Astrocyte (in vitro differentiated cells and primary cell): ENCODE results near the gene U2AF1L4. TPM values are rescaled to one million over a fixed set of nuclear protein-coding genes. Genes with fewer than 3 reads are reported as not detected.

ENCODE experiments used
- DNase-seq: peaks from one replicate; pipeline ENCODE4 v3.0.0-alpha.2; 2010; ENCODE audit warnings: low read depth
- FAIRE-seq: peaks from 2 replicates; lab custom pipeline; 2011; peaks lifted over from hg19 to GRCh38; lab: Jason Lieb, UNC
- H2AFZ ChIP-seq: 2 replicates; pipeline ENCODE4 v1.6.0; 2012; ENCODE audit warnings: low read depth, low read length, inconsistent platforms
- H3K27ac ChIP-seq: 2 replicates; pipeline ENCODE4 v1.5.1; 2011; ENCODE audit warnings: low read depth, low read length, inconsistent platforms
- H3K27me3 ChIP-seq: 2 replicates; pipeline ENCODE4 v1.6.0; 2011; ENCODE audit warnings: low read length, inconsistent platforms; ENCODE audit not compliant: insufficient read depth
- H3K36me3 ChIP-seq: 2 replicates; pipeline ENCODE4 v1.5.1; 2011; ENCODE audit warnings: low read length, inconsistent platforms; ENCODE audit not compliant: insufficient read depth
- H3K4me1 ChIP-seq: 2 replicates; pipeline ENCODE4 v1.5.1; 2011; ENCODE audit warnings: low read length, inconsistent platforms; ENCODE audit not compliant: insufficient read depth
- H3K4me2 ChIP-seq: 2 replicates; pipeline ENCODE4 v1.6.0; 2012; ENCODE audit warnings: low read length, inconsistent platforms
- H3K4me3 ChIP-seq: 2 replicates; pipeline ENCODE4 v1.5.1; 2011; ENCODE audit warnings: low read depth, mild to moderate bottlenecking, low read length, inconsistent platforms; ENCODE audit not compliant: insufficient read depth
- H3K79me2 ChIP-seq: 2 replicates; pipeline ENCODE4 v1.6.0; 2012; ENCODE audit warnings: mild to moderate bottlenecking, low read length, inconsistent platforms; ENCODE audit not compliant: insufficient read depth
- H3K9ac ChIP-seq: 2 replicates; pipeline ENCODE4 v1.6.0; 2012; ENCODE audit warnings: mild to moderate bottlenecking, low read length, inconsistent platforms
- H3K9me3 ChIP-seq: 2 replicates; pipeline ENCODE4 v1.5.1; 2012; ENCODE audit warnings: low read depth, mild to moderate bottlenecking, low read length, inconsistent platforms; ENCODE audit not compliant: insufficient read depth
- H4K20me1 ChIP-seq: 2 replicates; pipeline ENCODE4 v1.6.0; 2012; ENCODE audit warnings: low read length, inconsistent platforms; ENCODE audit not compliant: insufficient read depth
- H3K27ac Mint-ChIP-seq: one replicate; pipeline ENCODE4 v1.8.0; 2021; ENCODE audit warnings: mild to moderate bottlenecking, mixed read lengths; ENCODE audit not compliant: unreplicated experiment
- H3K27me3 Mint-ChIP-seq: one replicate; pipeline ENCODE4 v1.8.0; 2021; ENCODE audit warnings: low read depth, mixed read lengths; ENCODE audit not compliant: unreplicated experiment
- H3K36me3 Mint-ChIP-seq: one replicate; pipeline ENCODE4 v1.8.0; 2021; ENCODE audit warnings: low read depth, mixed read lengths; ENCODE audit not compliant: unreplicated experiment
- H3K4me1 Mint-ChIP-seq: one replicate; pipeline ENCODE4 v1.8.0; 2021; ENCODE audit warnings: low read depth, mixed read lengths; ENCODE audit not compliant: unreplicated experiment
- H3K4me3 Mint-ChIP-seq: one replicate; pipeline ENCODE4 v1.8.0; 2021; ENCODE audit warnings: mild to moderate bottlenecking, moderate library complexity, mixed read lengths; ENCODE audit not compliant: unreplicated experiment
- H3K9me3 Mint-ChIP-seq: one replicate; pipeline ENCODE4 v1.8.0; 2021; ENCODE audit warnings: mild to moderate bottlenecking, mixed read lengths; ENCODE audit not compliant: unreplicated experiment
- CTCF ChIP-seq: IDR thresholded peaks from 2 replicates; pipeline ENCODE4 v1.5.1; 2011; ENCODE audit warnings: low read depth, mild to moderate bottlenecking, inconsistent platforms, low read length, moderate library complexity; ENCODE audit not compliant: insufficient read depth
- EZH2 ChIP-seq: IDR thresholded peaks from 2 replicates; pipeline ENCODE4 v1.6.1; 2012; ENCODE audit warnings: mild to moderate bottlenecking, low read length, inconsistent platforms; ENCODE audit not compliant: insufficient read depth
- total RNA-seq: library from RNA; stranded (reverse); gene quantifications from 2 replicates; pipeline ENCODE4 v1.2.1, GENCODE V29; 2021

Gene U2AF1L4
- total RNA-seq, 1 donor from 2014 or later, result 15.7 TPM

GRCh38 chr19:35768082-35768421 lies 22.8 kb upstream of the U2AF1L4 start:
- peaks cover 8% of the 10 kb centered on the region for H3K36me3 Mint-ChIP-seq
- Histone ChIP-seq H3K36me3 (peaks cover 4% of the 10 kb centered on the region), H4K20me1 (no peaks in the 10 kb centered on the region), H3K4me2 (no peak overlapping the region), H3K27ac (no peak overlapping the region), H3K9me3 (no peaks in the 10 kb centered on the region), H2AFZ (no peak overlapping the region), H3K4me1 (no peaks in the 10 kb centered on the region), H3K79me2 (no peaks in the 10 kb centered on the region), H3K27me3 (no peaks in the 10 kb centered on the region), H3K9ac (no peak overlapping the region), H3K4me3 (no peak overlapping the region)
- no peaks in the 10 kb centered on the region for H3K9me3 Mint-ChIP-seq
- H3K27me3 Mint-ChIP-seq, result no peaks in the 10 kb centered on the region
- TF ChIP-seq CTCF (no peak), EZH2 (no peak)
- H3K4me3 Mint-ChIP-seq, result no peak overlapping the region
- H3K27ac Mint-ChIP-seq, result no peak overlapping the region
- no peaks in the 10 kb centered on the region for H3K4me1 Mint-ChIP-seq
- DNase-seq, result no peak
- no peak for FAIRE-seq

- H3K4me1 Mint-ChIP-seq, result no peaks in the 10 kb centered on the region
- Histone ChIP-seq H3K27ac (no peak overlapping the region), H3K9ac (no peak overlapping the region), H2AFZ (no peak overlapping the region), H4K20me1 (no peaks in the 10 kb centered on the region), H3K4me3 (no peak overlapping the region), H3K9me3 (no peaks in the 10 kb centered on the region), H3K27me3 (no peaks in the 10 kb centered on the region), H3K79me2 (no peaks in the 10 kb centered on the region), H3K4me2 (no peak overlapping the region), H3K4me1 (no peaks in the 10 kb centered on the region), H3K36me3 (peaks cover 4% of the 10 kb centered on the region)
- no peaks in the 10 kb centered on the region for H3K9me3 Mint-ChIP-seq
- H3K36me3 Mint-ChIP-seq, result peaks cover 8% of the 10 kb centered on the region
- H3K27me3 Mint-ChIP-seq, result no peaks in the 10 kb centered on the region
- no peak for FAIRE-seq
- no peak for TF ChIP-seq EZH2
- no peak for TF ChIP-seq CTCF
- DNase-seq, result no peak
- H3K27ac Mint-ChIP-seq, result no peak overlapping the region
- no peak overlapping the region for H3K4me3 Mint-ChIP-seq
Observed at GRCh38 chr19:35767288-35768081, 22.3 kb upstream of the U2AF1L4 start.

GRCh38 chr19:35766571-35767104 lies 21.4 kb upstream of the U2AF1L4 start:
- no peak overlapping the region for H3K4me3 ChIP-seq
- H3K27ac ChIP-seq, result no peak overlapping the region
- no peak overlapping the region for H3K4me2 ChIP-seq
- H3K27me3 ChIP-seq, result no peaks in the 10 kb centered on the region
- H3K9me3 ChIP-seq, result no peaks in the 10 kb centered on the region
- Mint-ChIP-seq H3K27ac (no peak overlapping the region), H3K4me3 (no peak overlapping the region), H3K36me3 (peaks cover 11% of the 10 kb centered on the region), H3K27me3 (no peaks in the 10 kb centered on the region), H3K4me1 (no peaks in the 10 kb centered on the region), H3K9me3 (no peaks in the 10 kb centered on the region)
- no peak overlapping the region for H3K9ac ChIP-seq
- no peaks in the 10 kb centered on the region for H3K79me2 ChIP-seq
- TF ChIP-seq EZH2 (no peak), CTCF (no peak)
- H2AFZ ChIP-seq, result no peak overlapping the region
- no peaks in the 10 kb centered on the region for H4K20me1 ChIP-seq
- H3K36me3 ChIP-seq, result peaks cover 7% of the 10 kb centered on the region
- no peaks in the 10 kb centered on the region for H3K4me1 ChIP-seq
- FAIRE-seq (no peak), DNase-seq (no peak)
